HG03175 (cell line): Measurements from ENCODE around the gene ATXN10.
"Not testable (repeated sequence)": the region's sequence is repeated elsewhere in the genome, so short reads cannot be mapped to it uniquely, and the experiment has no call there.

Source experiments
- ATAC-seq: cut with Tn5 transposase; IDR thresholded peaks from one replicate; pipeline ENCODE4 v1.9.1; 2021; ENCODE audit warnings: mild to moderate bottlenecking, moderate library complexity; ENCODE audit not compliant: unreplicated experiment

Gene ATXN10

DNA sequence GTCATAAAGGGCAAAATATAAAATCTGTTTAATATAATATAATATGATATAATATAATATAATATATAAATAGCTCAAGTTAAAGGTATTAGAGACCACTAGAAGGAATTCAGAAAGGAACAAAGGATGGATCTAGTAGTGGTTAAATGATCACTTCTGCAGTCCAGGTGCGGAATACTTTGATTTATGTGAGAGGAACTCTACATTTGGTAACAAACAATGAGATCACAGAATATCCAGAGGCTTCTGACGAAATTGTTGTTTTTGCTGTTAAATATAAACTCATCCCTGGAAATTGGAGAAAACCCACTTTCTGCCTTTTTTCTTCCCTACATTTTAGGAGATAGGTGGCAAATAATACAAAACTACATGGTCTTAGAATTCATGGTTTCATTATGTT is 36.0 kb downstream of the ATXN10 start:
- no peak for ATAC-seq

DNA sequence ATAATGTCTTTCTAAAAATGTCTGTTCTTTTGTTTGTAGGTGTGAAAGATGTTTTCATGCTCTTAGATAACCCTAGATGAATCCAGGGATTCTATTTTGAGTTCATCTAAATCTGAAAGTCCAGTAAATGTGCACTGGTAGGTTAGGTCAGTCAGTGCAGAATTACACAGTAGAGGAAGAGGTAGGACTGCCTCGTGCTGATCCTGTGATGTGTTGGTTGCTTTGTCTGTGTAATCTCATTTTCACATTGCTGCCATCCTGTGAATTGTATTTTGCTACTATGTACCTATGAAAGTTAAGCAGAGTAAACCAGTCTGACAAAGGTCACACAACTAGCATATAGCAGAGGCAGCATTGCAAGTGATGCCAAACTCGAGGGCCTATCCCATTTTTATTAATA is 36.5 kb downstream of the ATXN10 start:
- no peak for ATAC-seq

DNA sequence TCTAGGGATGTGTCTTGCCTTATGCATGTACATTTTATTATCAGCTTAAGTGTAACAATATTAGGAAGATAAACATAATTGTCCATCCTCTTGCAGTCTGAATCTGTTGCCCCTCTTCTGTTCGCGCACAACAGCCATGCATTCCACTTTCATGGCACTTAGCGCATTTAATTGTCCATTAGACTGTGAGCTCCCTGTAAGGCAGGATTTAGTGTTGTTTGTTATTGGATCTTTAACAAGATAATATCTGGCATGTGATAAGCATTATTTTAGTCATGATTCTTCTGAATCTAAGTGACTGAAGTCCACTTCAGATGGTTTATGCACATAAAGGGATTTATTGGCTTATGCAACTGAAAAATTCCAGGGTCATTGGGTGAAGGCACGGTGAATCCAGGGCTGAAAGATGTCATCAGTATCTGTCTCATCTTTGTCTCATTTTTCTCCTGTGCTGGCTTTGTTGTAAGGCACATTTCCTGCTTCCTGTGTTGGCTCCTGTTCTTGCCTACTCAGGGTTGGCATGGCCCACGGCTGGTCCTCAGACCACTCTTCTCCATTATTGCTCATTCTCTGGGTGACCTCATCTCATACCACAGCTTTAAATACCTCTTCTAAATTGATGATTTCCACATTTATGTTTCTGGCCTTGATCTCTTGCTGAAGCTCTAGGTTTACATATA is 37.6 kb downstream of the ATXN10 start:
- no peak for ATAC-seq

- ATAC-seq = no peak
Measured at GRCh38 chr22:45709866-45710265, 38.2 kb downstream of the ATXN10 start.

DNA sequence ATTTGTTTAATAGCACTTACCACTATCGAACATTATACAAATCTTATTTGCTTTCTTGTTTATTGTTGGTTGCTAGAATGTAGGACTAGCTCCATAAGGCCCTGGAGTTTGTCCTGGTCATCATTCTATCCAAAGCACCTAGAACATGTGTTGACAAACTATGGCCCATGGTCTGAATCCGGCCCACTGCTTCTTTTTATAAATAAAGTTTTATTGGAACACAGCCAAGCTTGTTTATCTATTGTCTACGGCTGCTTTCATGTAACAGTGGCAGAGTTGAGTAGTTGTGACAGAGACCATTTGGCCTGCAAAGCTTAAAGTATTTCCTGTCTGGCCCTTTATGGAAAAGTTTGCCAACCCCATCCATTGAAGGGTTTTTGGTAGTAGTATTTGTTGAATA is 38.8 kb downstream of the ATXN10 start:
- no peak for ATAC-seq

- not testable (repeated sequence) for ATAC-seq
Measured at GRCh38 chr22:45714390-45714789, 42.8 kb downstream of the ATXN10 start.

DNA sequence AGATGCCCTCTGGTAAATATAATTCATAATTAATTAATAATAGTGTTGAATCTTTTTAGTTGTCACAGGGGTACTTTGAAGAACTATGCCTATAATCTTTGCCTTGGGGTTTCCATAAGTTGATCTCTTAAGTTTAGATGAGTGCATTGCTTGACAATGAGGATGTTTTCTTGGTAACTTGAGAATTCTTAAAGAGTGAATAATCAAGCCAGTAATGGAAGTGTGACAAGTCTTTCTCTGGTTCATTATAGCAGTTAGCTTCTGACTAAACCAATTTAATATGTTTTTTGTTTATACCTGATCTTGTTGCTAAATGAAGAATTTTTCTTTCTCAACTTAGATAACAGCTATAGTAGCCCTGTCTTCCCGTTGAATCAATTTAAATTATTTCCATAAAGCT is 46.2 kb downstream of the ATXN10 start:
- ATAC-seq = no peak

- ATAC-seq = no peak
Measured at GRCh38 chr22:45718391-45718790, 46.8 kb downstream of the ATXN10 start.

DNA sequence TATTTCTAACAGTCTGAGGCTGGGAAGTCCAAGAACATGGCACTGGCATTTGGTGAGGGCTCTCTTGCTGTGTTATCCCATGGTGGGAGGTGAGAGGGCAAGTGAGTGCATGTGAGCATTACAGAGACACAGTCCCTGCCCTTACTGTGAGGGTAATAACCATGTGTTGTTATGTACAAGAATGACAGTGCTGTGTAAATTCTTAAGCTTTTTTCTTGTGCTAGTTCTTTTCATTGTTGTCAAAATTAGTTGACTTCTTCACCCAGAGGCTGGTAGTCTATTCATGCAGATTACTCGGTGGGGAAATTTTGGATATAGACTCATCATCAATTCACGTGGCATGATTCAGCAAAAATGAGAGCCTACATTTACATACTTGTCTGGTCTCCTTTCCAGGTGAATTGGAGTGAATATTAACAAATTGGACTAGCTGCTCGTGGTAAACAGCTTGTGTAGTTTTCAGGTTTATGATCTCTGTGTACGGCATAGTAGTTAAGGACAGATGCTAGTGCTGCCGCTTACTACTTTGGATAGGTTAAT is 49.3 kb downstream of the ATXN10 start:
- ATAC-seq = no peak

DNA sequence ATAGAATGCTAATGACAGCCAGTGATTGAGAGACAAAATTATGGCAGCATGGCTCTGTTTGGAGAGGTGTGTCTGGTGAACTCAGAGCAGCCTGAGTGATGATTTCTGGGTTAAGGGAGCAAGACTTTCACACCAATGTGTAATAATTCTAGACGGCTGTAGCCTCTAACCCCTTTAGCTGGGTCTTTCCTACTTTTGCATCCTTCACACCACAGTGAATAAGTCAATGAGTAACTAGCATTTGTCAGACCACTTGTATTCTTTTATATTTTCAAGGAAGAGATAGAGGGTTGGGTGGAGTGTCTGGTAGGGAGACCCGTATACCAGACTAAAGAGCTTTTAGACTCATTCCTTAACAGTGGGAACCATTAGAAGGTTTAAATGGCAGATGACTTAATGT is 50.4 kb downstream of the ATXN10 start:
- no peak for ATAC-seq

GRCh38 chr22:45726081-45726480 is 54.4 kb downstream of the ATXN10 start:
- ATAC-seq = no peak

- no peak for ATAC-seq
Measured at GRCh38 chr22:45731041-45731797, 59.6 kb downstream of the ATXN10 start.

GRCh38 chr22:45731798-45732495 is 60.3 kb downstream of the ATXN10 start:
- no peak for ATAC-seq

- ATAC-seq = no peak
Measured at GRCh38 chr22:45735273-45735672, 63.6 kb downstream of the ATXN10 start.

GRCh38 chr22:45738206-45738605 is 66.6 kb downstream of the ATXN10 start:
- no peak for ATAC-seq

DNA sequence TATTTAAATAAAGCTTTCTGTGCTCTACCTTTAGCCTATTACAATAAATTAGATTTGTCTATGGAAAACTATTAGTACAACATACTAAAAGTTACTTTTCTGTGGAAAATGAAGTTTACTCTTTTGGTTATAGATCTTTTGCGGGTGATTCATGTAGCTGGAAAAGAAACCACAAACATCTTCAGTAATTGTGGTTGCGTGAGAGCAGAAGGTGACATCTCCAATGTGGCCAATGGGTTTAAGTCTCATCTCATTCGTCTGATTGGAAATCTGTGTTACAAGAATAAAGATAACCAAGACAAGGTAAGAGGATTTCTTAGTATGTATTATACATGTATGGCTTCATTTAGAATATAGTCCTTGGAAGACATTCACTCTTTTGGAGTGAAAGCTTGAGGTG is 68.6 kb downstream of the ATXN10 start:
- ATAC-seq = no peak

GRCh38 chr22:45742866-45743450 is 71.3 kb downstream of the ATXN10 start:
- no peak for ATAC-seq

DNA sequence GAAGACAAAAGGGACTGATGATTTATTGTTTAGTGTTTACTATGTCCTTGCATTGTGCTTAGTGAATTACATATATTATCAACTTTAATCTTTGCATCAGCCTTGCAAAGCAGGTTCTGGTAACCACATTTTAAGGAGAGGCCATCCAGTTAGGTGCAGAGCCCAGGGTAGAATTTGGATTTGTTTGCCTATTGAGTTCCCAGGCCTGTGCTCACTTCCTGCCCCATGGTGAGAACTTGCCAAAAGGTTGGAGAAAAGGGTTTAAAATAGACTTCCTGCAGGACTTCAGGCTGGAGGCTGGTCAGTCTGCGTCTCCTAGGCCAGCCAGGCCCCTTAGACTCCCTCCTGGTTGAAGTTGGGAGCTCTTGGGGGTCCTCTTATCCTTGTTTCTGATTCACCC is 72.1 kb downstream of the ATXN10 start:
- no peak for ATAC-seq

- no peak for ATAC-seq
Measured at GRCh38 chr22:45744442-45744841, 72.8 kb downstream of the ATXN10 start.

GRCh38 chr22:45750626-45751025 is 79.0 kb downstream of the ATXN10 start:
- no peak for ATAC-seq

DNA sequence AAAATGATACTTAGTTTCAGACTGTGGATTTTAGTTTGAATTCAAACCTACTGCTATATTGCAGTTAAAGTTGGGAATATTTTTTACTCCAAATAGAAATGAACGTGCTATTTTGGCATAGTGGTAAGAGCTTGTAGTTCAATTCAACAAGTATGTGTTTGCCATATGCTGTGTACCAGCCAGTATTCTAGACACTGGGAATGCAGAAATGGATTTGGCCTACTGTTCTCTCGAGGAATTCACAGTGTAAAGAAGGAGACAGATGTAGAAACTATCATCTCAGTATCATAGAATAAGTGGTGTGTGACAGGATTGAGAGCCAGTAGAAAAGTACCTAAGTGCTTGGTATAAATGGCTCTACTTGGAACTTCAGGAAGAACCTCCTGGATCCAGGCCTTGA is 80.4 kb downstream of the ATXN10 start:
- no peak for ATAC-seq
